Endothelial cell of umbilical vein (primary cell): ENCODE data around the gene UNC45A. TPM values are rescaled to one million over a fixed set of nuclear protein-coding genes. Genes with fewer than 3 reads are reported as not detected.

Experiments used
- BruUV-seq: library from RNA; stranded (reverse); fragments of 400-500 nt; replicated peaks from 2 replicates; lab custom pipeline; 2021; lab: Mats Ljungman, UMichigan
- CTCF ChIA-PET: fragments of 300-600, 350-600 bp; sonication (Branson Sonifier 250); formaldehyde crosslinking; loops from one replicate; lab custom pipeline; 2021; ENCODE audit warnings: antibody characterized with exemption, inconsistent platforms; lab: Charles Lee
- POLR2A ChIA-PET: fragments of 300-600, 350-600 bp; sonication (Branson Sonifier 250); formaldehyde crosslinking; loops from one replicate; lab custom pipeline; 2021; ENCODE audit warnings: antibody characterized with exemption, inconsistent platforms; lab: Charles Lee
- DNase-seq: peaks from one replicate; pipeline ENCODE4 v3.0.0-alpha.2; 2011; ENCODE audit warnings: low read depth, low spot score
- FAIRE-seq: peaks from 2 replicates; lab custom pipeline; 2011; peaks lifted over from hg19 to GRCh38; lab: Jason Lieb, UNC
- H2AFZ ChIP-seq: 2 replicates; pipeline ENCODE4 v1.6.0; 2012; ENCODE audit warnings: low read depth, low read length, control low read depth, inconsistent platforms
- H3K27ac ChIP-seq: 2 replicates; pipeline ENCODE4 v1.5.1; 2011; ENCODE audit warnings: low read depth, mild to moderate bottlenecking, control low read depth, low read length, moderate library complexity; ENCODE audit not compliant: insufficient read depth
- H3K27me3 ChIP-seq, 2 experiments: 2 replicates each; pipeline versions ENCODE4 v1.6.0 to v1.6.1; 2011; ENCODE audit warnings: low read length in 2 of 2, mixed read lengths in 1 of 2; ENCODE audit not compliant: control insufficient read depth in 2 of 2, insufficient read depth in 2 of 2
- H3K36me3 ChIP-seq, 2 experiments: 2 replicates in 1 of 2; 3 replicates in 1 of 2; pipeline ENCODE4 v1.5.1; 2011; ENCODE audit warnings: low read length in 2 of 2, mild to moderate bottlenecking in 1 of 2, moderate library complexity in 1 of 2; ENCODE audit not compliant: control insufficient read depth in 2 of 2, insufficient read depth in 2 of 2; ENCODE audit errors: extremely low read depth in 1 of 2
- H3K4me1 ChIP-seq: 3 replicates; pipeline ENCODE4 v1.5.1; 2011; ENCODE audit warnings: mild to moderate bottlenecking, low read length; ENCODE audit not compliant: control insufficient read depth, insufficient read depth; ENCODE audit errors: extremely low read depth
- H3K4me2 ChIP-seq: 2 replicates; pipeline ENCODE4 v1.6.1; 2011; ENCODE audit warnings: low read length, control low read depth, mixed read lengths; ENCODE audit not compliant: insufficient read depth
- H3K4me3 ChIP-seq, 3 experiments: fragments of 200-600 bp in 1 of 3; sonication (generic), shearing (Covaris generic) in 1 of 3; replicated peaks in 1 of 3; 2 replicates each; pipeline ENCODE4 v1.5.1; 2011 to 2016; ENCODE audit warnings: control low read depth in 3 of 3, low read length in 3 of 3, mild to moderate bottlenecking in 2 of 3, inconsistent platforms in 1 of 3, low read depth in 1 of 3, moderate library complexity in 1 of 3; ENCODE audit not compliant: insufficient read depth in 1 of 3
- H3K79me2 ChIP-seq: 2 replicates; pipeline ENCODE4 v1.6.0; 2012; ENCODE audit warnings: low read length, inconsistent platforms; ENCODE audit not compliant: control insufficient read depth, insufficient read depth
- H3K9ac ChIP-seq: replicated peaks from 2 replicates; pipeline ENCODE3; 2011; ENCODE audit warnings: low read length, control low read depth; ENCODE audit not compliant: insufficient read depth; ENCODE audit errors: extremely low read depth
- H3K9me1 ChIP-seq: replicated peaks from 3 replicates; pipeline ENCODE4 v1.6.0; 2011; ENCODE audit warnings: mild to moderate bottlenecking, low read length; ENCODE audit not compliant: control insufficient read depth, insufficient read depth; ENCODE audit errors: extremely low read depth
- H3K9me3 ChIP-seq: replicated peaks from 2 replicates; pipeline ENCODE4 v1.5.1; 2012; ENCODE audit warnings: low read length, inconsistent platforms; ENCODE audit not compliant: control insufficient read depth, insufficient read depth
- H4K20me1 ChIP-seq: replicated peaks from 2 replicates; pipeline ENCODE3; 2011; ENCODE audit warnings: mild to moderate bottlenecking, low read length; ENCODE audit not compliant: control insufficient read depth, insufficient read depth; ENCODE audit errors: extremely low read depth
- CTCF ChIP-seq, 2 donors: IDR thresholded peaks; 1 replicate in 1 of 2; 2 replicates in 1 of 2; pipeline ENCODE4 v1.5.1; 2011; ENCODE audit warnings: low read length in 2 of 2, mild to moderate bottlenecking in 2 of 2, moderate library complexity in 2 of 2, control low read depth in 1 of 2, inconsistent platforms in 1 of 2, low read depth in 1 of 2; ENCODE audit not compliant: insufficient read depth in 1 of 2; ENCODE audit errors: extremely low read depth in 1 of 2
- EZH2 ChIP-seq: IDR thresholded peaks from 2 replicates; pipeline ENCODE4 v1.6.1; 2012; ENCODE audit warnings: borderline replicate concordance, low read depth, mild to moderate bottlenecking, moderate library complexity, low read length, inconsistent platforms; ENCODE audit not compliant: severe bottlenecking
- FOS ChIP-seq: IDR thresholded peaks from 2 replicates; pipeline ENCODE4 v1.6.1; 2011; ENCODE audit warnings: mild to moderate bottlenecking, low read length, moderate library complexity, borderline replicate concordance; ENCODE audit not compliant: insufficient read depth
- GATA2 ChIP-seq: IDR thresholded peaks from 2 replicates; pipeline ENCODE4 v1.7.0; 2011; ENCODE audit warnings: low read depth, mild to moderate bottlenecking, moderate library complexity, mixed read lengths, low read length; ENCODE audit not compliant: insufficient read length, insufficient read depth
- JUN ChIP-seq: IDR thresholded peaks from 2 replicates; pipeline ENCODE4 v1.6.1; 2011; ENCODE audit warnings: borderline replicate concordance, low read depth; ENCODE audit not compliant: insufficient read length, insufficient read depth
- MYC ChIP-seq: IDR thresholded peaks from one replicate; pipeline ENCODE4 v1.6.1; 2011; ENCODE audit warnings: mild to moderate bottlenecking, low read depth, low read length
- POLR2A ChIP-seq: IDR thresholded peaks from 2 replicates; pipeline ENCODE4 v1.6.1; 2012; ENCODE audit warnings: low read depth, mild to moderate bottlenecking, control low read depth, low read length
- POLR2AphosphoS5 ChIP-seq: IDR thresholded peaks from 2 replicates; pipeline ENCODE4 v1.6.1; 2012; ENCODE audit warnings: low read depth, mild to moderate bottlenecking, control low read depth, low read length, moderate library complexity; ENCODE audit not compliant: insufficient read depth
- dilution Hi-C: fragments of 300-500 bp; cut with MboI; formaldehyde crosslinking; loops from one replicate; pipeline ENCODE4 v1.15.0; 2019; ENCODE audit warnings: low sequenced_read_pairs; ENCODE audit not compliant: extremely low pct_ligation_motif_present
- intact Hi-C: fragments of 100-400 bp; cut with micrococcal nuclease; formaldehyde crosslinking; loops from one replicate; pipeline ENCODE4 v1.10.0; 2022
- polyA plus RNA-seq, 4 experiments: library from polyadenylated mRNA; depleted of rRNA in 3 of 4; stranded (reverse) in 3 of 4; unstranded in 1 of 4; fragments of >200 nt; gene quantifications; 2 replicates each; pipeline versions ENCODE4 v1.2.1 to v1.2.3, GENCODE V29; 2011 to 2012; ENCODE audit warnings: missing spikeins in 1 of 4
- total RNA-seq: library from RNA; stranded (reverse); gene quantifications from 2 replicates; pipeline ENCODE4 v1.2.3, GENCODE V29; 2021
- TF ChIP-seq, protein P1 (sequence below): IDR thresholded peaks from 2 replicates; pipeline ENCODE4 v1.6.1; 2011; ENCODE audit not compliant: insufficient read depth, insufficient read length

Gene UNC45A
- total and polyA plus RNA-seq, 2 donors (not counting 3 experiments of a cell fraction or from before 2014, with no cell fraction given): 103 to 106 TPM

DNA sequence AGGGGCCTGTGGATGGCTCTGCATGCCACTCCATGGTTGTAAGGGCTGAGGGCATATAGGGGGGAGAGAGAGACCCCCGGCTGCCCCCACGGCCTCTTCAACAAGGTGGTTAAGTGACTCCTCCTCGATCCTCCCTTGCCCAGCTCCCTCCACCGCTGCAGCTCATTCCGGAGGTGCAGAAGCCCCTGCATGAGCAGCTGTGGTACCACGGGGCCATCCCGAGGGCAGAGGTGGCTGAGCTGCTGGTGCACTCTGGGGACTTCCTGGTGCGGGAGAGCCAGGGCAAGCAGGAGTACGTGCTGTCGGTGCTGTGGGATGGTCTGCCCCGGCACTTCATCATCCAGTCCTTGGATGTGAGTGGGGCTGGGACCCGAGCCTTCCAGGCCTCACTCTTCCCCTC lies 44.2 kb upstream of the UNC45A start:
- no peak overlapping the region for H3K9ac ChIP-seq
- H4K20me1 ChIP-seq: no peaks in the 10 kb centered on the region
- no peaks in the 10 kb centered on the region for H3K9me3 ChIP-seq
- intact Hi-C loops: no loop called here
- H3K4me1 ChIP-seq: peaks cover 6% of the 10 kb centered on the region
- dilution Hi-C loops: no loop called here
- BruUV-seq: no TSS peak
- DNase-seq: no peak
- no peak overlapping the region for H2AFZ ChIP-seq
- no peak overlapping the region for H3K4me3 ChIP-seq
- no peak for FAIRE-seq
- ChIA-PET CTCF (no interaction called here), POLR2A (no interaction called here)
- peaks cover 11 to 53% of the 10 kb centered on the region in 2 experiments for H3K36me3 ChIP-seq
- H3K4me2 ChIP-seq: no peak overlapping the region
- no peak for TF ChIP-seq FOS
- TF ChIP-seq POLR2AphosphoS5: no peak
- TF ChIP-seq, protein P1, sequence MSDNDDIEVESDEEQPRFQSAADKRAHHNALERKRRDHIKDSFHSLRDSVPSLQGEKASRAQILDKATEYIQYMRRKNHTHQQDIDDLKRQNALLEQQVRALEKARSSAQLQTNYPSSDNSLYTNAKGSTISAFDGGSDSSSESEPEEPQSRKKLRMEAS: no peak
- TF ChIP-seq EZH2: no peak
- no peak for TF ChIP-seq CTCF (IDR thresholded peaks at IDR 0.05; ENCODE audit: extremely low read depth in 1 of 2, insufficient read depth in 1 of 2, low read depth in 1 of 2, low read length in 2 of 2)
- no peak for TF ChIP-seq JUN
- TF ChIP-seq MYC: no peak
- TF ChIP-seq POLR2A: no peak
- TF ChIP-seq GATA2: no peak
- no peak overlapping the region for H3K27ac ChIP-seq
- no peaks in the 10 kb centered on the region for H3K9me1 ChIP-seq
- peaks cover 7% of the 10 kb centered on the region for H3K79me2 ChIP-seq
- no peaks in the 10 kb centered on the region for H3K27me3 ChIP-seq
